ENCODE data around the gene SMIM41.

DNA sequence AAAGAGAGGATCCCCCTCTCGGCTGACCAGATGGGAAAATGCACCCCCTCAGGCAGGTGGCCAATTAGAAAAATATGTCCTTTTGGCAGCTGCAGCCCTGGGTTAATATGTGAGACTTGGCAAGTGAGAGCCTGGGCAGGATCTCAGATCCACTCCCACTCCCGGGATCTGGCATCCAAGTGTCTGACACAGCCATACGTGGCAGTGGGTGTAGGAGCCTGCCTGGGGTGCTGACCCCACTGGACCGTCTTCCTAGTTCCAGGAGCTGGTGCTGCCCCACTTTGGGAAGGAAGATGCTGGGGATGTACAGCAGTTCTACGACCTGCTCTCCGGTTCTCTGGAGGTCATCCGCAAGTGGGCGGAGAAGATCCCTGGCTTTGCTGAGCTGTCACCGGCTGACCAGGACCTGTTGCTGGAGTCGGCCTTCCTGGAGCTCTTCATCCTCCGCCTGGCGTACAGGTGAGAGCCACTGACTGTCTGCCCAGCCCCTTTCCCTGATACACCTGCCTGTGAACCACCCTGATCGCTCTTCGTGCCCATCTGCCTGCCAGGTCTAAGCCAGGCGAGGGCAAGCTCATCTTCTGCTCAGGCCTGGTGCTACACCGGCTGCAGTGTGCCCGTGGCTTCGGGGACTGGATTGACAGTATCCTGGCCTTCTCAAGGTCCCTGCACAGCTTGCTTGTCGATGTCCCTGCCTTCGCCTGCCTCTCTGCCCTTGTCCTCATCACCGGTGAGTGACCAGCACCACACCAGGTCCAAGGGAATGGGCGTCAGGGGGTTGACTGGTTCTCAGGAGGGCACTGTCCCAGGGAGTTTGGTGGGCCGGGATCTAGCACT is 22.5 kb upstream of the SMIM41 start:
- TF ChIP-seq, protein P1, sequence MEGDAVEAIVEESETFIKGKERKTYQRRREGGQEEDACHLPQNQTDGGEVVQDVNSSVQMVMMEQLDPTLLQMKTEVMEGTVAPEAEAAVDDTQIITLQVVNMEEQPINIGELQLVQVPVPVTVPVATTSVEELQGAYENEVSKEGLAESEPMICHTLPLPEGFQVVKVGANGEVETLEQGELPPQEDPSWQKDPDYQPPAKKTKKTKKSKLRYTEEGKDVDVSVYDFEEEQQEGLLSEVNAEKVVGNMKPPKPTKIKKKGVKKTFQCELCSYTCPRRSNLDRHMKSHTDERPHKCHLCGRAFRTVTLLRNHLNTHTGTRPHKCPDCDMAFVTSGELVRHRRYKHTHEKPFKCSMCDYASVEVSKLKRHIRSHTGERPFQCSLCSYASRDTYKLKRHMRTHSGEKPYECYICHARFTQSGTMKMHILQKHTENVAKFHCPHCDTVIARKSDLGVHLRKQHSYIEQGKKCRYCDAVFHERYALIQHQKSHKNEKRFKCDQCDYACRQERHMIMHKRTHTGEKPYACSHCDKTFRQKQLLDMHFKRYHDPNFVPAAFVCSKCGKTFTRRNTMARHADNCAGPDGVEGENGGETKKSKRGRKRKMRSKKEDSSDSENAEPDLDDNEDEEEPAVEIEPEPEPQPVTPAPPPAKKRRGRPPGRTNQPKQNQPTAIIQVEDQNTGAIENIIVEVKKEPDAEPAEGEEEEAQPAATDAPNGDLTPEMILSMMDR (optimal IDR thresholded peaks at IDR 0.05 in 1 of 3, IDR thresholded peaks at IDR 0.05 in 1 of 3, conservative IDR thresholded peaks at IDR 0.05 in 1 of 3; ENCODE audit: extremely low read depth in 1 of 3, insufficient read depth in 2 of 3, low read length in 3 of 3), result no peak
- no peak for TF ChIP-seq EZH2 (IDR thresholded peaks at IDR 0.05; ENCODE audit: low read length)

Measured in keratinocyte (primary cell).